GM23338 (cell line): Measurements from ENCODE around the gene SLC1A6. TPM values are rescaled to one million over a fixed set of nuclear protein-coding genes. Genes with fewer than 3 reads are reported as not detected.

Experiments used
- ATAC-seq: fragments of 200-7000 bp; cut with Tn5 transposase; 3 replicates; pipeline ENCODE4 v1.9.1; 2020
- DNase-seq: peaks from one replicate; pipeline ENCODE4 v3.0.0-alpha.2; 2015; ENCODE audit warnings: low spot score
- H2AFZ ChIP-seq: fragments of 200-600 bp; sonication (generic); 2 replicates; pipeline ENCODE4 v1.8.0; 2016; ENCODE audit warnings: antibody characterized with exemption, mild to moderate bottlenecking, moderate library complexity
- H3F3A ChIP-seq: fragments of 200-600 bp; sonication (generic); replicated peaks from 2 replicates; pipeline ENCODE4 v1.8.0; 2017; ENCODE audit warnings: antibody characterized with exemption, mixed run types, low read depth
- H3K27ac ChIP-seq: fragments of 200-600 bp; sonication (generic); 2 replicates; pipeline ENCODE4 v1.6.1; 2016; ENCODE audit warnings: low read depth
- H3K27me3 ChIP-seq: fragments of 200-600 bp; sonication (generic); 2 replicates; pipeline ENCODE4 v1.8.0; 2016; ENCODE audit warnings: mild to moderate bottlenecking, mixed run types, moderate library complexity; ENCODE audit not compliant: insufficient read depth
- H3K36me3 ChIP-seq: fragments of 200-600 bp; sonication (generic); 2 replicates; pipeline ENCODE4 v1.8.0; 2016; ENCODE audit warnings: mild to moderate bottlenecking; ENCODE audit not compliant: insufficient read depth
- H3K4me1 ChIP-seq: fragments of 200-600 bp; sonication (generic); 2 replicates; pipeline ENCODE4 v1.8.0; 2016; ENCODE audit warnings: mild to moderate bottlenecking, moderate library complexity; ENCODE audit not compliant: insufficient read depth
- H3K4me2 ChIP-seq: fragments of 200-600 bp; sonication (generic); 2 replicates; pipeline ENCODE4 v1.7.1; 2017; ENCODE audit warnings: mixed run types
- H3K4me3 ChIP-seq: fragments of 200-600 bp; sonication (generic); 2 replicates; pipeline ENCODE4 v1.6.1; 2016; ENCODE audit warnings: mixed run types
- H3K79me2 ChIP-seq: fragments of 200-600 bp; sonication (generic); replicated peaks from 2 replicates; pipeline ENCODE4 v1.8.0; 2017; ENCODE audit warnings: mild to moderate bottlenecking; ENCODE audit not compliant: insufficient read depth
- H3K9me2 ChIP-seq: fragments of 200-600 bp; sonication (generic); 2 replicates; pipeline ENCODE4 v1.8.0; 2017; ENCODE audit not compliant: insufficient read depth
- H4K20me1 ChIP-seq: fragments of 200-600 bp; sonication (generic); replicated peaks from 2 replicates; pipeline ENCODE4 v1.8.0; 2017; ENCODE audit warnings: mild to moderate bottlenecking; ENCODE audit not compliant: insufficient read depth
- H3K27ac Mint-ChIP-seq: 2 replicates; pipeline ENCODE4 v1.8.0; 2020; ENCODE audit warnings: inconsistent platforms, mild to moderate bottlenecking, moderate library complexity, mixed read lengths
- H3K27me3 Mint-ChIP-seq: 3 replicates; pipeline ENCODE4 v1.8.0; 2022; ENCODE audit warnings: low read depth, mild to moderate bottlenecking, moderate library complexity, mixed read lengths, inconsistent platforms; ENCODE audit not compliant: insufficient read depth, poor library complexity
- H3K36me3 Mint-ChIP-seq: 3 replicates; pipeline ENCODE4 v1.8.0; 2021; ENCODE audit warnings: low read depth, mild to moderate bottlenecking, inconsistent platforms, moderate library complexity, mixed read lengths
- H3K4me1 Mint-ChIP-seq: 3 replicates; pipeline ENCODE4 v1.8.0; 2020; ENCODE audit warnings: mild to moderate bottlenecking, inconsistent platforms, mixed read lengths
- H3K4me3 Mint-ChIP-seq: 3 replicates; pipeline ENCODE4 v1.8.0; 2021; ENCODE audit warnings: moderate library complexity, mild to moderate bottlenecking, inconsistent platforms, mixed read lengths
- H3K9me3 Mint-ChIP-seq: 3 replicates; pipeline ENCODE4 v1.8.0; 2020; ENCODE audit warnings: moderate library complexity, mild to moderate bottlenecking, inconsistent platforms, mixed read lengths
- polyA plus RNA-seq: library from polyadenylated mRNA; unstranded; fragments of >200 nt; fragmentation: Nextera tagmentation; extraction: Ambion mirVana; gene quantifications from 2 replicates; pipeline ENCODE4 v1.2.1, GENCODE V29; 2016
- total RNA-seq: library from RNA; depleted of rRNA; stranded (reverse); fragments of >200 nt; shearing (Covaris generic); gene quantifications from 2 replicates; pipeline ENCODE4 v1.2.3, GENCODE V29; 2014
- TF ChIP-seq, protein P1 (sequence below): IDR thresholded peaks from 2 replicates; pipeline ENCODE4 v1.6.1; 2016; ENCODE audit warnings: antibody characterized with exemption
- TF ChIP-seq, protein P2 (sequence below): IDR thresholded peaks from one replicate; pipeline ENCODE4 v1.6.1; 2018; ENCODE audit warnings: antibody characterized with exemption; ENCODE audit not compliant: unreplicated experiment
- TF ChIP-seq, protein P3 (sequence below), 2 experiments: fragments of 200-600 bp in 1 of 2; sonication (generic) in 1 of 2; conservative IDR thresholded peaks; 2 replicates each; pipeline versions ENCODE4 v1.5.1 to v1.6.1; 2016 to 2017; ENCODE audit warnings: antibody characterized with exemption in 2 of 2, low read depth in 2 of 2, mild to moderate bottlenecking in 2 of 2, moderate library complexity in 1 of 2

SLC1A6 gene
- total and polyA plus RNA-seq, 2 experiments from 2014 or later, result 12.6 to 37.3 TPM

DNA sequence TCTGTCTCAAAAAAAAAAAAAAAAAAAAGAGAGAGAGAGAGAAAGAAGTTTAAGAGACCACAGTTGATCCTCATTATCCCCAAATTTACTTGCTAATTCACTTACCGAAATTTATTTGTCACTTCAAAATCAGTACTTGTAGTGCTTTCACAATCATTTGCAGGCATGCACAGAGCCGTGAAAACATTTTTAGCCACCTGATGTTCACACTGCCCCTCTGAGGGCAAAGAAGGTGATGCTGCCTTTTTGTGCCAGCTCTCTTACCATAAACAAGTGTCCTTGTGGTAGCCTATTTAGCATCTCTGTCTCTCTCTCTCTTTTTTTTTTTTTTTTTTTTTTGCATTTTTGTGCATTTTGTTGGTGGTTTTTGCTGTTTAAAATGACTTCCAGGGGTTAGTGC lies 45.6 kb upstream of the SLC1A6 start:
- Histone ChIP-seq H4K20me1 (no peaks in the 10 kb centered on the region; the same call in 1 of the 2 replicates), H3K4me2 (no peak overlapping the region), H3K79me2 (no peaks in the 10 kb centered on the region), H3K27me3 (peaks cover 13% of the 10 kb centered on the region; the same call in 1 of the 2 replicates), H3K9me2 (no peaks in the 10 kb centered on the region), H3K4me1 (no peaks in the 10 kb centered on the region), H3K36me3 (no peaks in the 10 kb centered on the region), H3F3A (no peaks in the 10 kb centered on the region), H3K27ac (no peak overlapping the region), H3K4me3 (no peak overlapping the region), H2AFZ (no peak overlapping the region)
- ATAC-seq (peak; percentile 88), DNase-seq (peak; percentile 63)
- Mint-ChIP-seq H3K27ac (no peak overlapping the region), H3K4me3 (no peak overlapping the region), H3K9me3 (peaks cover 6% of the 10 kb centered on the region; the same call in 2 of the 3 replicates), H3K4me1 (no peaks in the 10 kb centered on the region), H3K36me3 (no peaks in the 10 kb centered on the region), H3K27me3 (peaks cover 4% of the 10 kb centered on the region)
- TF ChIP-seq, protein P1, sequence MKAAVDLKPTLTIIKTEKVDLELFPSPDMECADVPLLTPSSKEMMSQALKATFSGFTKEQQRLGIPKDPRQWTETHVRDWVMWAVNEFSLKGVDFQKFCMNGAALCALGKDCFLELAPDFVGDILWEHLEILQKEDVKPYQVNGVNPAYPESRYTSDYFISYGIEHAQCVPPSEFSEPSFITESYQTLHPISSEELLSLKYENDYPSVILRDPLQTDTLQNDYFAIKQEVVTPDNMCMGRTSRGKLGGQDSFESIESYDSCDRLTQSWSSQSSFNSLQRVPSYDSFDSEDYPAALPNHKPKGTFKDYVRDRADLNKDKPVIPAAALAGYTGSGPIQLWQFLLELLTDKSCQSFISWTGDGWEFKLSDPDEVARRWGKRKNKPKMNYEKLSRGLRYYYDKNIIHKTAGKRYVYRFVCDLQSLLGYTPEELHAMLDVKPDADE, result no peak
- TF ChIP-seq, protein P2, sequence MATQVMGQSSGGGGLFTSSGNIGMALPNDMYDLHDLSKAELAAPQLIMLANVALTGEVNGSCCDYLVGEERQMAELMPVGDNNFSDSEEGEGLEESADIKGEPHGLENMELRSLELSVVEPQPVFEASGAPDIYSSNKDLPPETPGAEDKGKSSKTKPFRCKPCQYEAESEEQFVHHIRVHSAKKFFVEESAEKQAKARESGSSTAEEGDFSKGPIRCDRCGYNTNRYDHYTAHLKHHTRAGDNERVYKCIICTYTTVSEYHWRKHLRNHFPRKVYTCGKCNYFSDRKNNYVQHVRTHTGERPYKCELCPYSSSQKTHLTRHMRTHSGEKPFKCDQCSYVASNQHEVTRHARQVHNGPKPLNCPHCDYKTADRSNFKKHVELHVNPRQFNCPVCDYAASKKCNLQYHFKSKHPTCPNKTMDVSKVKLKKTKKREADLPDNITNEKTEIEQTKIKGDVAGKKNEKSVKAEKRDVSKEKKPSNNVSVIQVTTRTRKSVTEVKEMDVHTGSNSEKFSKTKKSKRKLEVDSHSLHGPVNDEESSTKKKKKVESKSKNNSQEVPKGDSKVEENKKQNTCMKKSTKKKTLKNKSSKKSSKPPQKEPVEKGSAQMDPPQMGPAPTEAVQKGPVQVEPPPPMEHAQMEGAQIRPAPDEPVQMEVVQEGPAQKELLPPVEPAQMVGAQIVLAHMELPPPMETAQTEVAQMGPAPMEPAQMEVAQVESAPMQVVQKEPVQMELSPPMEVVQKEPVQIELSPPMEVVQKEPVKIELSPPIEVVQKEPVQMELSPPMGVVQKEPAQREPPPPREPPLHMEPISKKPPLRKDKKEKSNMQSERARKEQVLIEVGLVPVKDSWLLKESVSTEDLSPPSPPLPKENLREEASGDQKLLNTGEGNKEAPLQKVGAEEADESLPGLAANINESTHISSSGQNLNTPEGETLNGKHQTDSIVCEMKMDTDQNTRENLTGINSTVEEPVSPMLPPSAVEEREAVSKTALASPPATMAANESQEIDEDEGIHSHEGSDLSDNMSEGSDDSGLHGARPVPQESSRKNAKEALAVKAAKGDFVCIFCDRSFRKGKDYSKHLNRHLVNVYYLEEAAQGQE, result no peak
- TF ChIP-seq, protein P3, sequence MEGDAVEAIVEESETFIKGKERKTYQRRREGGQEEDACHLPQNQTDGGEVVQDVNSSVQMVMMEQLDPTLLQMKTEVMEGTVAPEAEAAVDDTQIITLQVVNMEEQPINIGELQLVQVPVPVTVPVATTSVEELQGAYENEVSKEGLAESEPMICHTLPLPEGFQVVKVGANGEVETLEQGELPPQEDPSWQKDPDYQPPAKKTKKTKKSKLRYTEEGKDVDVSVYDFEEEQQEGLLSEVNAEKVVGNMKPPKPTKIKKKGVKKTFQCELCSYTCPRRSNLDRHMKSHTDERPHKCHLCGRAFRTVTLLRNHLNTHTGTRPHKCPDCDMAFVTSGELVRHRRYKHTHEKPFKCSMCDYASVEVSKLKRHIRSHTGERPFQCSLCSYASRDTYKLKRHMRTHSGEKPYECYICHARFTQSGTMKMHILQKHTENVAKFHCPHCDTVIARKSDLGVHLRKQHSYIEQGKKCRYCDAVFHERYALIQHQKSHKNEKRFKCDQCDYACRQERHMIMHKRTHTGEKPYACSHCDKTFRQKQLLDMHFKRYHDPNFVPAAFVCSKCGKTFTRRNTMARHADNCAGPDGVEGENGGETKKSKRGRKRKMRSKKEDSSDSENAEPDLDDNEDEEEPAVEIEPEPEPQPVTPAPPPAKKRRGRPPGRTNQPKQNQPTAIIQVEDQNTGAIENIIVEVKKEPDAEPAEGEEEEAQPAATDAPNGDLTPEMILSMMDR (conservative IDR thresholded peaks at IDR 0.05; ENCODE audit: low read depth in 2 of 2), result peak; percentile 60 to 61

DNA sequence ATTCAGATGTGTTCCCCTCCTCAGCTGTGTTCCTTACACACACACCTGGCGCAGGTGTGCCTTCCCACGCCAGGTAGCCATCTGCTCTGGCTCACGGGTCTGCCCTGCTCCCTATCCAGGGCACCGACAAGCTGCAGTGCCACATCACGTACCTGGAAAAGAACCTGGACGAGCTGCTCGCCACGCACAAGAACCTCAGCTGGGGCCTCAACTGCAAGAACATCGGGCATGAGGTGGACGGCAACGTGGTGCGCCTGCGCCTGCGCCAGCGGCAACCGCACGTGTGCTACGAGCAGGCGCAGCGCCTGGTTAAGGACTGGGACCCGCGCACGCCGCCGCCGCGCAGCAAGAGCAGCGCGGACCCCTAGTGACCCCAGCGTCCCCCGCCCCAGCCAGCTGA lies 43.1 kb upstream of the SLC1A6 start:
- peak; percentile 72 for ATAC-seq
- peak; percentile 60 for DNase-seq
- Histone ChIP-seq H2AFZ (peak overlapping the region; percentile 84; the same call in 1 of the 2 replicates), H3F3A (no peaks in the 10 kb centered on the region), H3K4me3 (no peak overlapping the region), H4K20me1 (no peaks in the 10 kb centered on the region; the same call in 1 of the 2 replicates), H3K36me3 (no peaks in the 10 kb centered on the region), H3K27me3 (peaks cover 13% of the 10 kb centered on the region; the same call in 1 of the 2 replicates), H3K9me2 (no peaks in the 10 kb centered on the region), H3K79me2 (no peaks in the 10 kb centered on the region), H3K4me2 (no peak overlapping the region), H3K4me1 (no peaks in the 10 kb centered on the region), H3K27ac (no peak overlapping the region)
- Mint-ChIP-seq H3K27ac (no peak overlapping the region), H3K4me1 (no peaks in the 10 kb centered on the region), H3K36me3 (no peaks in the 10 kb centered on the region), H3K9me3 (peaks cover 2% of the 10 kb centered on the region; the same call in 2 of the 3 replicates), H3K4me3 (no peak overlapping the region), H3K27me3 (peaks cover 4% of the 10 kb centered on the region)
- TF ChIP-seq, protein P1, result no peak
